ENCODE results near the gene PAPPA. TPM values are rescaled to one million over a fixed set of nuclear protein-coding genes. Genes with fewer than 3 reads are reported as not detected.
A peak's percentile ranks its signal among the peaks of the same experiment; 100 is the strongest.

The PAPPA gene
- total and polyA plus RNA-seq, 9 of the 15 experiments (the other 6 are each of a cell fraction or from before 2014, with no cell fraction given): 0.06 to 0.18 (median 0.11) TPM

DNA sequence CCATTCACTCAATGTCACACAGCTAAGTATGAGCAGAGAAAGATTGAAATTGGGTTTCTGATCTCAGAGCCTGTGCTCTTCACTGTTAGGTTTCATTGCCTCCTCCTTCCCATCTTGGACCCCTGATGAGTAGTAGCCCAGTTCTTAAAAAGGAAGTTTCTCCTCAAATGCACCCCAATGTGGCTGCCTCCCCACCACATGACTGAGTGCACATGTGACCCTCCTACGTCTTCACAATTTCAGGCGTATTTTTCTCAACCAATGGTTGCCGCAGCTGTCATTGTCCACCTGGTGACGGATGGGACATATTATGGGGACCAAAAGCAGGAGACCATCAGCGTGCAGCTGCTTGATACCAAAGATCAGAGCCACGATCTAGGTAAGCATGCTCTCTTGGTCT is 178.5 kb downstream of the PAPPA start (continued):
- TF ChIP-seq, protein P1, sequence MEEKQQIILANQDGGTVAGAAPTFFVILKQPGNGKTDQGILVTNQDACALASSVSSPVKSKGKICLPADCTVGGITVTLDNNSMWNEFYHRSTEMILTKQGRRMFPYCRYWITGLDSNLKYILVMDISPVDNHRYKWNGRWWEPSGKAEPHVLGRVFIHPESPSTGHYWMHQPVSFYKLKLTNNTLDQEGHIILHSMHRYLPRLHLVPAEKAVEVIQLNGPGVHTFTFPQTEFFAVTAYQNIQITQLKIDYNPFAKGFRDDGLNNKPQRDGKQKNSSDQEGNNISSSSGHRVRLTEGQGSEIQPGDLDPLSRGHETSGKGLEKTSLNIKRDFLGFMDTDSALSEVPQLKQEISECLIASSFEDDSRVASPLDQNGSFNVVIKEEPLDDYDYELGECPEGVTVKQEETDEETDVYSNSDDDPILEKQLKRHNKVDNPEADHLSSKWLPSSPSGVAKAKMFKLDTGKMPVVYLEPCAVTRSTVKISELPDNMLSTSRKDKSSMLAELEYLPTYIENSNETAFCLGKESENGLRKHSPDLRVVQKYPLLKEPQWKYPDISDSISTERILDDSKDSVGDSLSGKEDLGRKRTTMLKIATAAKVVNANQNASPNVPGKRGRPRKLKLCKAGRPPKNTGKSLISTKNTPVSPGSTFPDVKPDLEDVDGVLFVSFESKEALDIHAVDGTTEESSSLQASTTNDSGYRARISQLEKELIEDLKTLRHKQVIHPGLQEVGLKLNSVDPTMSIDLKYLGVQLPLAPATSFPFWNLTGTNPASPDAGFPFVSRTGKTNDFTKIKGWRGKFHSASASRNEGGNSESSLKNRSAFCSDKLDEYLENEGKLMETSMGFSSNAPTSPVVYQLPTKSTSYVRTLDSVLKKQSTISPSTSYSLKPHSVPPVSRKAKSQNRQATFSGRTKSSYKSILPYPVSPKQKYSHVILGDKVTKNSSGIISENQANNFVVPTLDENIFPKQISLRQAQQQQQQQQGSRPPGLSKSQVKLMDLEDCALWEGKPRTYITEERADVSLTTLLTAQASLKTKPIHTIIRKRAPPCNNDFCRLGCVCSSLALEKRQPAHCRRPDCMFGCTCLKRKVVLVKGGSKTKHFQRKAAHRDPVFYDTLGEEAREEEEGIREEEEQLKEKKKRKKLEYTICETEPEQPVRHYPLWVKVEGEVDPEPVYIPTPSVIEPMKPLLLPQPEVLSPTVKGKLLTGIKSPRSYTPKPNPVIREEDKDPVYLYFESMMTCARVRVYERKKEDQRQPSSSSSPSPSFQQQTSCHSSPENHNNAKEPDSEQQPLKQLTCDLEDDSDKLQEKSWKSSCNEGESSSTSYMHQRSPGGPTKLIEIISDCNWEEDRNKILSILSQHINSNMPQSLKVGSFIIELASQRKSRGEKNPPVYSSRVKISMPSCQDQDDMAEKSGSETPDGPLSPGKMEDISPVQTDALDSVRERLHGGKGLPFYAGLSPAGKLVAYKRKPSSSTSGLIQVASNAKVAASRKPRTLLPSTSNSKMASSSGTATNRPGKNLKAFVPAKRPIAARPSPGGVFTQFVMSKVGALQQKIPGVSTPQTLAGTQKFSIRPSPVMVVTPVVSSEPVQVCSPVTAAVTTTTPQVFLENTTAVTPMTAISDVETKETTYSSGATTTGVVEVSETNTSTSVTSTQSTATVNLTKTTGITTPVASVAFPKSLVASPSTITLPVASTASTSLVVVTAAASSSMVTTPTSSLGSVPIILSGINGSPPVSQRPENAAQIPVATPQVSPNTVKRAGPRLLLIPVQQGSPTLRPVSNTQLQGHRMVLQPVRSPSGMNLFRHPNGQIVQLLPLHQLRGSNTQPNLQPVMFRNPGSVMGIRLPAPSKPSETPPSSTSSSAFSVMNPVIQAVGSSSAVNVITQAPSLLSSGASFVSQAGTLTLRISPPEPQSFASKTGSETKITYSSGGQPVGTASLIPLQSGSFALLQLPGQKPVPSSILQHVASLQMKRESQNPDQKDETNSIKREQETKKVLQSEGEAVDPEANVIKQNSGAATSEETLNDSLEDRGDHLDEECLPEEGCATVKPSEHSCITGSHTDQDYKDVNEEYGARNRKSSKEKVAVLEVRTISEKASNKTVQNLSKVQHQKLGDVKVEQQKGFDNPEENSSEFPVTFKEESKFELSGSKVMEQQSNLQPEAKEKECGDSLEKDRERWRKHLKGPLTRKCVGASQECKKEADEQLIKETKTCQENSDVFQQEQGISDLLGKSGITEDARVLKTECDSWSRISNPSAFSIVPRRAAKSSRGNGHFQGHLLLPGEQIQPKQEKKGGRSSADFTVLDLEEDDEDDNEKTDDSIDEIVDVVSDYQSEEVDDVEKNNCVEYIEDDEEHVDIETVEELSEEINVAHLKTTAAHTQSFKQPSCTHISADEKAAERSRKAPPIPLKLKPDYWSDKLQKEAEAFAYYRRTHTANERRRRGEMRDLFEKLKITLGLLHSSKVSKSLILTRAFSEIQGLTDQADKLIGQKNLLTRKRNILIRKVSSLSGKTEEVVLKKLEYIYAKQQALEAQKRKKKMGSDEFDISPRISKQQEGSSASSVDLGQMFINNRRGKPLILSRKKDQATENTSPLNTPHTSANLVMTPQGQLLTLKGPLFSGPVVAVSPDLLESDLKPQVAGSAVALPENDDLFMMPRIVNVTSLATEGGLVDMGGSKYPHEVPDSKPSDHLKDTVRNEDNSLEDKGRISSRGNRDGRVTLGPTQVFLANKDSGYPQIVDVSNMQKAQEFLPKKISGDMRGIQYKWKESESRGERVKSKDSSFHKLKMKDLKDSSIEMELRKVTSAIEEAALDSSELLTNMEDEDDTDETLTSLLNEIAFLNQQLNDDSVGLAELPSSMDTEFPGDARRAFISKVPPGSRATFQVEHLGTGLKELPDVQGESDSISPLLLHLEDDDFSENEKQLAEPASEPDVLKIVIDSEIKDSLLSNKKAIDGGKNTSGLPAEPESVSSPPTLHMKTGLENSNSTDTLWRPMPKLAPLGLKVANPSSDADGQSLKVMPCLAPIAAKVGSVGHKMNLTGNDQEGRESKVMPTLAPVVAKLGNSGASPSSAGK (IDR thresholded peaks at IDR 0.05): peak; percentile 76
- TF ChIP-seq, protein P2, sequence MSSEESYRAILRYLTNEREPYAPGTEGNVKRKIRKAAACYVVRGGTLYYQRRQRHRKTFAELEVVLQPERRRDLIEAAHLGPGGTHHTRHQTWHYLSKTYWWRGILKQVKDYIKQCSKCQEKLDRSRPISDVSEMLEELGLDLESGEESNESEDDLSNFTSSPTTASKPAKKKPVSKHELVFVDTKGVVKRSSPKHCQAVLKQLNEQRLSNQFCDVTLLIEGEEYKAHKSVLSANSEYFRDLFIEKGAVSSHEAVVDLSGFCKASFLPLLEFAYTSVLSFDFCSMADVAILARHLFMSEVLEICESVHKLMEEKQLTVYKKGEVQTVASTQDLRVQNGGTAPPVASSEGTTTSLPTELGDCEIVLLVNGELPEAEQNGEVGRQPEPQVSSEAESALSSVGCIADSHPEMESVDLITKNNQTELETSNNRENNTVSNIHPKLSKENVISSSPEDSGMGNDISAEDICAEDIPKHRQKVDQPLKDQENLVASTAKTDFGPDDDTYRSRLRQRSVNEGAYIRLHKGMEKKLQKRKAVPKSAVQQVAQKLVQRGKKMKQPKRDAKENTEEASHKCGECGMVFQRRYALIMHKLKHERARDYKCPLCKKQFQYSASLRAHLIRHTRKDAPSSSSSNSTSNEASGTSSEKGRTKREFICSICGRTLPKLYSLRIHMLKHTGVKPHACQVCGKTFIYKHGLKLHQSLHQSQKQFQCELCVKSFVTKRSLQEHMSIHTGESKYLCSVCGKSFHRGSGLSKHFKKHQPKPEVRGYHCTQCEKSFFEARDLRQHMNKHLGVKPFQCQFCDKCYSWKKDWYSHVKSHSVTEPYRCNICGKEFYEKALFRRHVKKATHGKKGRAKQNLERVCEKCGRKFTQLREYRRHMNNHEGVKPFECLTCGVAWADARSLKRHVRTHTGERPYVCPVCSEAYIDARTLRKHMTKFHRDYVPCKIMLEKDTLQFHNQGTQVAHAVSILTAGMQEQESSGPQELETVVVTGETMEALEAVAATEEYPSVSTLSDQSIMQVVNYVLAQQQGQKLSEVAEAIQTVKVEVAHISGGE (CRISPR knock-in tag; IDR thresholded peaks at IDR 0.05): no peak
